Left renal pelvis (tissue), 4 donors: ENCODE data around the gene TPT1. TPM values are rescaled to one million over a fixed set of nuclear protein-coding genes. Genes with fewer than 3 reads are reported as not detected.
"Not testable (repeated sequence)": the region's sequence is repeated elsewhere in the genome, so short reads cannot be mapped to it uniquely, and the experiment has no call there.

Experiments used
- DNase-seq, 4 donors: peaks; one replicate each; pipeline ENCODE4 v3.0.0-alpha.2; 2013; ENCODE audit warnings: low read depth in 4 of 4, low spot score in 3 of 4
- polyA plus RNA-seq, 4 donors: library from polyadenylated mRNA; unstranded; fragments of 120-200 nt; gene quantifications; one replicate each; pipeline ENCODE4 v1.2.1, GENCODE V29; 2013; ENCODE audit not compliant: insufficient read length in 4 of 4

TPT1 gene
- polyA plus RNA-seq, 4 donors, result 6,105 to 7,239 (median 6,814) TPM

- DNase-seq, result no peak
Measured at GRCh38 chr13:45306966-45307365, 34.0 kb downstream of the TPT1 start.

GRCh38 chr13:45305079-45305478, 35.9 kb downstream of the TPT1 start:
- DNase-seq, result no peak

- no peak for DNase-seq
Measured at GRCh38 chr13:45303866-45304265, 37.1 kb downstream of the TPT1 start.

- DNase-seq, result no peak
Measured at GRCh38 chr13:45303026-45303425, 38.0 kb downstream of the TPT1 start.

- no peak for DNase-seq
Measured at GRCh38 chr13:45302507-45302906, 38.5 kb downstream of the TPT1 start.

- no peak for DNase-seq
Measured at GRCh38 chr13:45301263-45301662, 39.7 kb downstream of the TPT1 start.

- DNase-seq, result no peak
Measured at GRCh38 chr13:45300190-45300985, 40.6 kb downstream of the TPT1 start.

GRCh38 chr13:45299194-45299593, 41.8 kb downstream of the TPT1 start:
- no peak for DNase-seq

- not testable (repeated sequence) for DNase-seq
Measured at GRCh38 chr13:45298550-45298949, 42.4 kb downstream of the TPT1 start.

- no peak for DNase-seq
Measured at GRCh38 chr13:45298206-45298505, 42.8 kb downstream of the TPT1 start.

- no peak for DNase-seq
Measured at GRCh38 chr13:45297456-45298205, 43.4 kb downstream of the TPT1 start.

- no peak for DNase-seq
Measured at GRCh38 chr13:45296259-45296658, 44.7 kb downstream of the TPT1 start.

GRCh38 chr13:45295536-45295935, 45.4 kb downstream of the TPT1 start:
- DNase-seq, result no peak

- no peak for DNase-seq
Measured at GRCh38 chr13:45292176-45292575, 48.8 kb downstream of the TPT1 start.

GRCh38 chr13:45289936-45290563, 50.9 kb downstream of the TPT1 start:
- no peak for DNase-seq

Other genes with a start within 250 kb of the TPT1 start
- 10 to 100 TPM; 21.2 to 32.8 (median 28.7) TPM for gene GTF2F2, start 220.7 kb downstream of the TPT1 start, polyA plus RNA-seq
- 1 to 10 TPM in 1 of 4 donors, under 1 TPM in 2, not detected in 1; 0.56 to 1.0 (median 0.69) TPM for gene KCTD4, start 140.1 kb downstream of the TPT1 start, polyA plus RNA-seq
- 10 to 100 TPM; 13.2 to 29.3 (median 26.6) TPM for gene SLC25A30, start 77.2 kb upstream of the TPT1 start, polyA plus RNA-seq
- gene COG3, start 123.8 kb upstream of the TPT1 start, polyA plus RNA-seq, result 10 to 100 TPM; 30.5 to 32.9 (median 30.9) TPM